K562 (cell line): ENCODE results near the gene ZNF10.

Experiments used
- ARID4B ChIP-seq: sonication (generic); formaldehyde crosslinking; IDR thresholded peaks from 2 replicates; pipeline ENCODE4 v1.8.0; 2022; ENCODE audit warnings: mild to moderate bottlenecking, missing genetic modification reagents
- ATF2 ChIP-seq: sonication (generic); formaldehyde crosslinking; IDR thresholded peaks from 2 replicates; pipeline ENCODE4 v1.8.1; 2022; ENCODE audit warnings: missing genetic modification reagents
- BDP1 ChIP-seq: IDR thresholded peaks from 3 replicates; pipeline ENCODE4 v1.6.1; 2011; ENCODE audit not compliant: insufficient read length, insufficient read depth
- EZH2 ChIP-seq: IDR thresholded peaks from 2 replicates; pipeline ENCODE4 v1.6.1; 2012; ENCODE audit warnings: low read depth, mild to moderate bottlenecking, inconsistent platforms, low read length, borderline replicate concordance
- KAT2B ChIP-seq: IDR thresholded peaks from one replicate; pipeline ENCODE4 v1.6.1; 2012; ENCODE audit warnings: low read depth, mild to moderate bottlenecking, control low read depth, inconsistent platforms, low read length, moderate library complexity
- KAT8 ChIP-seq: fragments of 450-650 bp; IDR thresholded peaks from 2 replicates; pipeline ENCODE4 v1.6.1; 2016; ENCODE audit warnings: low read depth, mild to moderate bottlenecking
- MBD1 ChIP-seq: fragments of 250-450 bp; sonication (Bioruptor Pico); IDR thresholded peaks from 2 replicates; pipeline ENCODE4 v1.8.0; 2022; ENCODE audit warnings: inconsistent platforms
- NR3C1 ChIP-seq: sonication (generic); formaldehyde crosslinking; IDR thresholded peaks from 2 replicates; pipeline ENCODE4 v1.8.1; 2022; ENCODE audit warnings: missing genetic modification reagents
- TF ChIP-seq, protein P1 (sequence below): fragments of 250-450 bp; sonication (Bioruptor Pico); IDR thresholded peaks from 2 replicates; pipeline ENCODE4 v1.4.0; 2020; ENCODE audit warnings: mild to moderate bottlenecking, moderate library complexity
- TF ChIP-seq, protein P2 (sequence below): sonication (generic); formaldehyde crosslinking; IDR thresholded peaks from 2 replicates; pipeline ENCODE4 v1.9.0; 2022; ENCODE audit warnings: mild to moderate bottlenecking, missing genetic modification reagents

DNA sequence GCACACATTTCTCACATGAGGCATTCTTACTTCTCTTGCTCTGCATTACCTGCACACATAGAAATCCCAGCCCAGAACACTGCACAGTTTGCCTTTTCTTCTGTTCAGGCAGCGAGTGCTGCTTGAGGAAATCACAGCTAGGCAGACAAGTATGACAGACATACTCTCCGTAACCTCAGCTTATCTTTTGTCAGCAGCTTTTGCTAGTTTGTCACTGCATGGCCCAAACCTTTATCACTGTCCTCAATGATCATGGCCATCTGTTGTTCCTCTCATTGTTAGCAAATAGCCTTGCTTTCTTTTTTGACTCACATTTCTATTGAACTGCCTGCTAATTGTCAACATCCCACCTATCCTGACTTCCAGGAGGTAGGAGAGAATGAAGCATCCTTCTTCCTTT, 5.3 kb downstream of the ZNF10 start:
- no peak for TF ChIP-seq KAT2B
- TF ChIP-seq EZH2: no peak
- no peak for TF ChIP-seq BDP1
- no peak for TF ChIP-seq MBD1
- TF ChIP-seq NR3C1 (CRISPR knock-in tag): no peak
- TF ChIP-seq, protein P1, sequence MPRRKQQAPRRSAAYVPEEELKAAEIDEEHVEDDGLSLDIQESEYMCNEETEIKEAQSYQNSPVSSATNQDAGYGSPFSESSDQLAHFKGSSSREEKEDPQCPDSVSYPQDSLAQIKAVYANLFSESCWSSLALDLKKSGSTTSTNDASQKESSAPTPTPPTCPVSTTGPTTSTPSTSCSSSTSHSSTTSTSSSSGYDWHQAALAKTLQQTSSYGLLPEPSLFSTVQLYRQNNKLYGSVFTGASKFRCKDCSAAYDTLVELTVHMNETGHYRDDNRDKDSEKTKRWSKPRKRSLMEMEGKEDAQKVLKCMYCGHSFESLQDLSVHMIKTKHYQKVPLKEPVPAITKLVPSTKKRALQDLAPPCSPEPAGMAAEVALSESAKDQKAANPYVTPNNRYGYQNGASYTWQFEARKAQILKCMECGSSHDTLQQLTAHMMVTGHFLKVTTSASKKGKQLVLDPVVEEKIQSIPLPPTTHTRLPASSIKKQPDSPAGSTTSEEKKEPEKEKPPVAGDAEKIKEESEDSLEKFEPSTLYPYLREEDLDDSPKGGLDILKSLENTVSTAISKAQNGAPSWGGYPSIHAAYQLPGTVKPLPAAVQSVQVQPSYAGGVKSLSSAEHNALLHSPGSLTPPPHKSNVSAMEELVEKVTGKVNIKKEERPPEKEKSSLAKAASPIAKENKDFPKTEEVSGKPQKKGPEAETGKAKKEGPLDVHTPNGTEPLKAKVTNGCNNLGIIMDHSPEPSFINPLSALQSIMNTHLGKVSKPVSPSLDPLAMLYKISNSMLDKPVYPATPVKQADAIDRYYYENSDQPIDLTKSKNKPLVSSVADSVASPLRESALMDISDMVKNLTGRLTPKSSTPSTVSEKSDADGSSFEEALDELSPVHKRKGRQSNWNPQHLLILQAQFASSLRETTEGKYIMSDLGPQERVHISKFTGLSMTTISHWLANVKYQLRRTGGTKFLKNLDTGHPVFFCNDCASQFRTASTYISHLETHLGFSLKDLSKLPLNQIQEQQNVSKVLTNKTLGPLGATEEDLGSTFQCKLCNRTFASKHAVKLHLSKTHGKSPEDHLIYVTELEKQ (CRISPR knock-in tag): no peak
- no peak for TF ChIP-seq ATF2 (CRISPR knock-in tag)
- no peak for TF ChIP-seq ARID4B (CRISPR knock-in tag)
- no peak for TF ChIP-seq KAT8
- TF ChIP-seq, protein P2, sequence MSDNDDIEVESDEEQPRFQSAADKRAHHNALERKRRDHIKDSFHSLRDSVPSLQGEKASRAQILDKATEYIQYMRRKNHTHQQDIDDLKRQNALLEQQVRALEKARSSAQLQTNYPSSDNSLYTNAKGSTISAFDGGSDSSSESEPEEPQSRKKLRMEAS: no peak
